H9 (cell line): ENCODE data around the gene USP36. TPM values are rescaled to one million over a fixed set of nuclear protein-coding genes. Genes with fewer than 3 reads are reported as not detected.
A peak's percentile ranks its signal among the peaks of the same experiment; 100 is the strongest.

Experiments used
- DNase-seq: peaks from one replicate; pipeline ENCODE4 v3.0.0-alpha.2; 2017
- H2AFZ ChIP-seq: one replicate; pipeline ENCODE4 v1.6.1; 2013; ENCODE audit warnings: mild to moderate bottlenecking, low read length, control low read depth, moderate library complexity
- H2AK5ac ChIP-seq: 2 replicates; pipeline ENCODE4 v1.6.1; 2013; ENCODE audit warnings: low read length, control low read depth, mixed read lengths; ENCODE audit not compliant: insufficient read length
- H2BK120ac ChIP-seq: one replicate; pipeline ENCODE4 v1.6.1; 2013; ENCODE audit warnings: low read depth, mild to moderate bottlenecking, low read length, control low read depth, inconsistent platforms; ENCODE audit not compliant: poor library complexity, severe bottlenecking
- H2BK12ac ChIP-seq: 2 replicates; pipeline ENCODE4 v1.6.1; 2013; ENCODE audit warnings: low read length, control low read depth, mixed read lengths, low read depth; ENCODE audit not compliant: insufficient read length
- H2BK15ac ChIP-seq: 2 replicates; pipeline ENCODE4 v1.6.1; 2013; ENCODE audit warnings: low read depth, low read length, control low read depth
- H2BK20ac ChIP-seq: one replicate; pipeline ENCODE4 v1.6.1; 2013; ENCODE audit warnings: low read depth, mild to moderate bottlenecking, low read length, control low read depth, inconsistent platforms; ENCODE audit not compliant: poor library complexity, severe bottlenecking
- H2BK5ac ChIP-seq: 2 replicates; pipeline ENCODE4 v1.6.1; 2013; ENCODE audit warnings: low read length, control low read depth, mixed read lengths; ENCODE audit not compliant: insufficient read length
- H3K14ac ChIP-seq: 2 replicates; pipeline ENCODE4 v1.6.1; 2013; ENCODE audit warnings: low read length, control low read depth; ENCODE audit not compliant: insufficient read depth
- H3K18ac ChIP-seq: 2 replicates; pipeline ENCODE4 v1.6.1; 2013; ENCODE audit warnings: low read depth, mild to moderate bottlenecking, mixed read lengths, low read length, control low read depth; ENCODE audit not compliant: insufficient read length
- H3K23ac ChIP-seq: 2 replicates; pipeline ENCODE4 v1.6.1; 2013; ENCODE audit warnings: low read length, control low read depth, mixed read lengths, low read depth; ENCODE audit not compliant: insufficient read length
- H3K23me2 ChIP-seq: 2 replicates; pipeline ENCODE4 v1.6.1; 2013; ENCODE audit warnings: low read depth, mild to moderate bottlenecking, mixed read lengths, low read length, control low read depth; ENCODE audit not compliant: insufficient read length, poor library complexity, severe bottlenecking
- H3K27ac ChIP-seq: 2 replicates; pipeline ENCODE4 v1.5.1; 2013; ENCODE audit warnings: low read length, control low read depth, mixed read lengths, low read depth; ENCODE audit not compliant: insufficient read length
- H3K27me3 ChIP-seq: 2 replicates; pipeline ENCODE4 v1.6.1; 2013; ENCODE audit warnings: low read length, control low read depth, inconsistent platforms; ENCODE audit not compliant: insufficient read depth
- H3K4ac ChIP-seq: 2 replicates; pipeline ENCODE4 v1.6.1; 2013; ENCODE audit warnings: low read depth, mild to moderate bottlenecking, control low read depth, inconsistent platforms, low read length, moderate library complexity
- H3K4me1 ChIP-seq: 2 replicates; pipeline ENCODE4 v1.6.1; 2013; ENCODE audit warnings: low read length, control low read depth, inconsistent platforms; ENCODE audit not compliant: insufficient read depth
- H3K4me2 ChIP-seq: 2 replicates; pipeline ENCODE4 v1.6.1; 2013; ENCODE audit warnings: low read length, control low read depth, mixed read lengths; ENCODE audit not compliant: insufficient read length, insufficient read depth
- H3K56ac ChIP-seq: 2 replicates; pipeline ENCODE4 v1.6.1; 2013; ENCODE audit warnings: low read depth, mild to moderate bottlenecking, mixed read lengths, low read length, control low read depth; ENCODE audit not compliant: insufficient read length
- H3K79me1 ChIP-seq: 2 replicates; pipeline ENCODE4 v1.6.1; 2013; ENCODE audit warnings: low read depth, mild to moderate bottlenecking, moderate library complexity, low read length, control low read depth, inconsistent platforms; ENCODE audit not compliant: insufficient read depth, poor library complexity, severe bottlenecking
- H3K79me2 ChIP-seq: 2 replicates; pipeline ENCODE4 v1.6.1; 2013; ENCODE audit warnings: low read length, control low read depth, inconsistent platforms; ENCODE audit not compliant: insufficient read depth
- H3K9ac ChIP-seq: 2 replicates; pipeline ENCODE4 v1.6.1; 2013; ENCODE audit warnings: low read length, control low read depth, mixed read lengths; ENCODE audit not compliant: insufficient read length; ENCODE audit errors: extremely low read depth
- H3K9me3 ChIP-seq: one replicate; pipeline ENCODE4 v1.6.1; 2013; ENCODE audit warnings: low read depth, low read length, inconsistent platforms; ENCODE audit not compliant: control insufficient read depth
- H3T11ph ChIP-seq: one replicate; pipeline ENCODE4 v1.6.1; 2013; ENCODE audit warnings: mild to moderate bottlenecking, low read length, control low read depth, inconsistent platforms
- H4K20me1 ChIP-seq: one replicate; pipeline ENCODE4 v1.6.1; 2013; ENCODE audit not compliant: control insufficient read depth, insufficient read length, insufficient read depth
- H4K5ac ChIP-seq: 2 replicates; pipeline ENCODE4 v1.6.1; 2013; ENCODE audit warnings: low read depth, mild to moderate bottlenecking, mixed read lengths, low read length, control low read depth; ENCODE audit not compliant: insufficient read length
- H4K8ac ChIP-seq: replicated peaks from 2 replicates; pipeline ENCODE4 v1.6.1; 2013; ENCODE audit warnings: low read length, control low read depth, mixed read lengths, low read depth; ENCODE audit not compliant: insufficient read length
- H4K91ac ChIP-seq: 2 replicates; pipeline ENCODE4 v1.6.1; 2013; ENCODE audit warnings: low read depth, mild to moderate bottlenecking, moderate library complexity, mixed read lengths, low read length, control low read depth; ENCODE audit not compliant: insufficient read length
- H3K27ac Mint-ChIP-seq, 3 experiments: 2 replicates in 2 of 3; 3 replicates in 1 of 3; pipeline ENCODE4 v1.8.0; 2020 to 2021; ENCODE audit warnings: mixed read lengths in 3 of 3, mild to moderate bottlenecking in 1 of 3, moderate library complexity in 1 of 3
- H3K27me3 Mint-ChIP-seq: 2 replicates; pipeline ENCODE4 v1.8.0; 2021; ENCODE audit warnings: low read depth, mild to moderate bottlenecking, moderate library complexity, mixed read lengths
- H3K36me3 Mint-ChIP-seq, 3 experiments: 2 replicates in 2 of 3; 3 replicates in 1 of 3; pipeline ENCODE4 v1.8.0; 2020 to 2021; ENCODE audit warnings: low read depth in 3 of 3, mixed read lengths in 3 of 3; ENCODE audit not compliant: insufficient read depth in 1 of 3
- H3K4me1 Mint-ChIP-seq, 2 experiments: 2 replicates each; pipeline ENCODE4 v1.8.0; 2020; ENCODE audit warnings: mixed read lengths in 2 of 2
- H3K4me3 Mint-ChIP-seq, 2 experiments: 2 replicates in 1 of 2; 3 replicates in 1 of 2; pipeline ENCODE4 v1.8.0; 2020 to 2021; ENCODE audit warnings: mild to moderate bottlenecking in 2 of 2, mixed read lengths in 2 of 2, moderate library complexity in 1 of 2
- H3K9me3 Mint-ChIP-seq, 2 experiments: 2 replicates in 1 of 2; 3 replicates in 1 of 2; pipeline ENCODE4 v1.8.0; 2020; ENCODE audit warnings: mild to moderate bottlenecking in 2 of 2, mixed read lengths in 2 of 2, moderate library complexity in 1 of 2
- CTCF ChIP-seq: fragments of 200-600 bp; sonication (generic); conservative IDR thresholded peaks from 3 replicates; pipeline ENCODE4 v1.8.0; 2021; ENCODE audit warnings: antibody characterized with exemption, mild to moderate bottlenecking
- WGBS: extraction: QIAGEN DNeasy Blood & Tissue Kit; methylation state at CpG from one replicate; pipeline ENCODE4 v1.1.7; 2013; ENCODE audit warnings: missing lambda C conversion rate, low lambda C conversion rate, mixed read lengths; ENCODE audit not compliant: insufficient read length; ENCODE audit errors: extremely low coverage; 5-methylcytosine and 5-hydroxymethylcytosine counted together
- total RNA-seq: library from RNA; stranded (reverse); gene quantifications from 2 replicates; pipeline ENCODE4 v1.2.1, GENCODE V29; 2021

The USP36 gene
- total RNA-seq, 1 experiment from 2014 or later = 106 TPM

GRCh38 chr17:78857266-78857665 lies 16.7 kb upstream of the USP36 start:
- Mint-ChIP-seq H3K9me3 (no peaks in the 10 kb centered on the region), H3K27me3 (no peaks in the 10 kb centered on the region), H3K36me3 (peaks cover 0 to 16% (median under 1%) of the 10 kb centered on the region in 3 experiments; a peak in 3 of 7 replicates), H3K27ac (peak overlapping the region in 1 of 3 experiments; percentile 46; a peak in 1 of 7 replicates), H3K4me1 (no peaks in the 10 kb centered on the region), H3K4me3 (no peak overlapping the region)
- Histone ChIP-seq H3K18ac (no peak overlapping the region), H3K4me1 (no peaks in the 10 kb centered on the region; the same call in 1 of the 2 replicates), H4K20me1 (no peaks in the 10 kb centered on the region), H3T11ph (no peak overlapping the region), H3K79me2 (no peaks in the 10 kb centered on the region), H2AK5ac (no peak overlapping the region), H2BK15ac (no peak overlapping the region), H3K23ac (no peak overlapping the region), H3K27ac (no peak overlapping the region), H3K4me2 (no peak overlapping the region), H4K91ac (no peak overlapping the region), H2BK120ac (no peak overlapping the region), H3K9ac (no peak overlapping the region), H4K8ac (no peak overlapping the region), H3K4ac (no peak overlapping the region), H3K79me1 (no peaks in the 10 kb centered on the region), H2AFZ (no peak overlapping the region), H2BK20ac (no peak overlapping the region), H2BK5ac (no peak overlapping the region), H3K9me3 (no peaks in the 10 kb centered on the region), H4K5ac (no peak overlapping the region), H2BK12ac (no peak overlapping the region), H3K56ac (no peak overlapping the region), H3K23me2 (no peaks in the 10 kb centered on the region), H3K14ac (no peak overlapping the region), H3K27me3 (no peaks in the 10 kb centered on the region)
- no CpG with 5 or more reads among the region's 14 CpGs for WGBS
- TF ChIP-seq CTCF = no peak
- no peak for DNase-seq
